SH-SY5Y (cell line): ENCODE data around the gene C1R.

Experiments
- GATA2 ChIP-seq: IDR thresholded peaks from 2 replicates; pipeline ENCODE4 v1.6.1; 2011; ENCODE audit warnings: mild to moderate bottlenecking, low read depth, low read length
- GATA3 ChIP-seq: IDR thresholded peaks from 2 replicates; pipeline ENCODE4 v1.6.1; 2011; ENCODE audit warnings: low read depth, mild to moderate bottlenecking, low read length, moderate library complexity

- TF ChIP-seq GATA2 (no peak), GATA3 (no peak)
Observed at GRCh38 chr12:7137908-7138307, 45.7 kb upstream of the C1R start.
